Activated gamma-delta T cell treated with anti-CD3 and anti-CD28 coated beads, Interleukin-2, amount 50 U/mL, for 16 hours (primary cell): ENCODE data around the gene ATF7.
"Not testable (repeated sequence)": the region's sequence is repeated elsewhere in the genome, so short reads cannot be mapped to it uniquely, and the experiment has no call there.

Experiments
- DNase-seq: peaks from one replicate; pipeline ENCODE4 v3.0.0-alpha.2; 2020; ENCODE audit warnings: low read depth

ATF7 gene

GRCh38 chr12:53481939-53482586 is 144.1 kb downstream of the ATF7 start:
- no peak for DNase-seq

- DNase-seq: not testable (repeated sequence)
Observed at GRCh38 chr12:53481458-53481857, 144.7 kb downstream of the ATF7 start.

GRCh38 chr12:53480491-53481442 is 145.4 kb downstream of the ATF7 start:
- DNase-seq: no peak

- no peak for DNase-seq
Observed at GRCh38 chr12:53479331-53479730, 146.9 kb downstream of the ATF7 start.

GRCh38 chr12:53478865-53479264 is 147.3 kb downstream of the ATF7 start:
- no peak for DNase-seq

GRCh38 chr12:53476769-53477209 is 149.4 kb downstream of the ATF7 start:
- DNase-seq: no peak

GRCh38 chr12:53474819-53475218 is 151.4 kb downstream of the ATF7 start:
- no peak for DNase-seq

GRCh38 chr12:53474077-53474476 is 152.1 kb downstream of the ATF7 start:
- no peak for DNase-seq

GRCh38 chr12:53472056-53472582 is 154.1 kb downstream of the ATF7 start:
- DNase-seq: no peak

GRCh38 chr12:53468282-53468681 is 157.9 kb downstream of the ATF7 start:
- no peak for DNase-seq

- DNase-seq: no peak
Observed at GRCh38 chr12:53467880-53468279, 158.3 kb downstream of the ATF7 start.

- no peak for DNase-seq
Observed at GRCh38 chr12:53467082-53467481, 159.1 kb downstream of the ATF7 start.

GRCh38 chr12:53466640-53467039 is 159.5 kb downstream of the ATF7 start:
- DNase-seq: no peak

- DNase-seq: no peak
Observed at GRCh38 chr12:53465679-53466078, 160.5 kb downstream of the ATF7 start.

GRCh38 chr12:53464685-53465418 is 161.3 kb downstream of the ATF7 start:
- DNase-seq: no peak

- no peak for DNase-seq
Observed at GRCh38 chr12:53463802-53464560, 162.2 kb downstream of the ATF7 start.

- DNase-seq: no peak
Observed at GRCh38 chr12:53462935-53463334, 163.2 kb downstream of the ATF7 start.

GRCh38 chr12:53461591-53461990 is 164.6 kb downstream of the ATF7 start:
- DNase-seq: no peak

- DNase-seq: no peak
Observed at GRCh38 chr12:53461059-53461458, 165.1 kb downstream of the ATF7 start.

- no peak for DNase-seq
Observed at GRCh38 chr12:53459097-53459496, 167.1 kb downstream of the ATF7 start.
